HEK293 (cell line): ENCODE results near the gene XKR3.
"Not testable (repeated sequence)": the region's sequence is repeated elsewhere in the genome, so short reads cannot be mapped to it uniquely, and the experiment has no call there.

Experiments
- HOXC10 ChIP-seq: sonication (generic); formaldehyde crosslinking; IDR thresholded peaks from 2 replicates; pipeline ENCODE4 v1.8.1; 2023; ENCODE audit warnings: mild to moderate bottlenecking, missing genetic modification reagents
- TRIM28 ChIP-seq: IDR thresholded peaks from 2 replicates; pipeline ENCODE4 v1.6.1; 2011; ENCODE audit warnings: low read length, control low read depth, borderline replicate concordance
- YY1 ChIP-seq: fragments of 450-650 bp; formaldehyde crosslinking; IDR thresholded peaks from 2 replicates; pipeline ENCODE4 v1.5.1; 2018; ENCODE audit warnings: missing biosample characterization, missing genetic modification characterization
- ZNF274 ChIP-seq, 2 experiments: fragments of 200-500 bp in 1 of 2; fragments of 450-650 bp in 1 of 2; sonication (Bioruptor generic) in 1 of 2; formaldehyde crosslinking in 1 of 2; IDR thresholded peaks; 2 replicates each; pipeline versions ENCODE4 v1.5.1 to v1.6.1; 2014 to 2016; ENCODE audit warnings: borderline replicate concordance in 1 of 2, inconsistent platforms in 1 of 2, low read length in 1 of 2, missing biosample characterization in 1 of 2, missing genetic modification characterization in 1 of 2
- ZNF514 ChIP-seq: fragments of 450-650 bp; formaldehyde crosslinking; IDR thresholded peaks from 2 replicates; pipeline ENCODE4 v1.5.1; 2016; ENCODE audit warnings: missing biosample characterization, missing genetic modification characterization
- ZNF549 ChIP-seq: fragments of 450-650 bp; IDR thresholded peaks from 2 replicates; pipeline ENCODE4 v1.5.1; 2018; ENCODE audit warnings: missing biosample characterization, missing genetic modification characterization, mild to moderate bottlenecking, inconsistent platforms, moderate library complexity
- ZNF768 ChIP-seq: fragments of 450-650 bp; formaldehyde crosslinking; IDR thresholded peaks from 2 replicates; pipeline ENCODE4 v1.5.1; 2018; ENCODE audit warnings: missing biosample characterization, mild to moderate bottlenecking, missing genetic modification characterization
- TF ChIP-seq, protein P1 (sequence below): fragments of 450-650 bp; formaldehyde crosslinking; IDR thresholded peaks from 2 replicates; pipeline ENCODE4 v1.5.1; 2016; ENCODE audit warnings: missing biosample characterization, missing genetic modification characterization
- TF ChIP-seq, protein P2 (sequence below): fragments of 450-650 bp; formaldehyde crosslinking; IDR thresholded peaks from 2 replicates; pipeline ENCODE4 v1.5.1; 2016; ENCODE audit warnings: missing biosample characterization, missing genetic modification characterization
- TF ChIP-seq, protein P3 (sequence below): fragments of 450-650 bp; formaldehyde crosslinking; IDR thresholded peaks from 2 replicates; pipeline ENCODE4 v1.5.1; 2016; ENCODE audit warnings: missing biosample characterization, missing genetic modification characterization
- TF ChIP-seq, protein P4 (sequence below): fragments of 450-650 bp; formaldehyde crosslinking; IDR thresholded peaks from 2 replicates; pipeline ENCODE4 v1.5.1; 2016; ENCODE audit warnings: missing biosample characterization, missing genetic modification characterization

DNA sequence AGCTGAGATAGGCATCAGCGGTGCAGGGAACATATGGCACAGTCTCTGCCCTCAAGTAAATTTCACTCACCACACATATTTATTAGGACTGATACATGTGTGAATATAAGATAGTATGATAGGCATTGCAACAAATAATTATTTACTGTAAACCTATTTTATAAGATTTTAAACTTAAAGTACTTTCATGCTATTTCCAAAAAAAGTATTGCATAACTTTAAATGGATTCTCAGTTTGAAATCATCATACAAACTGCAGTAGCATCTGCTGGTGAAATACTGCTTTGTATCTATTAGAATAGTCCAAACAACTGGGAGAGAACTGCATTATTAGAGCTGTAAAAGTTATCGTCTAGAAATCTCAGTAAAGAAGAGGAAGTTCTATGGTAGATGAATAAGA lies 63.0 kb downstream of the XKR3 start:
- TF ChIP-seq, protein P1, sequence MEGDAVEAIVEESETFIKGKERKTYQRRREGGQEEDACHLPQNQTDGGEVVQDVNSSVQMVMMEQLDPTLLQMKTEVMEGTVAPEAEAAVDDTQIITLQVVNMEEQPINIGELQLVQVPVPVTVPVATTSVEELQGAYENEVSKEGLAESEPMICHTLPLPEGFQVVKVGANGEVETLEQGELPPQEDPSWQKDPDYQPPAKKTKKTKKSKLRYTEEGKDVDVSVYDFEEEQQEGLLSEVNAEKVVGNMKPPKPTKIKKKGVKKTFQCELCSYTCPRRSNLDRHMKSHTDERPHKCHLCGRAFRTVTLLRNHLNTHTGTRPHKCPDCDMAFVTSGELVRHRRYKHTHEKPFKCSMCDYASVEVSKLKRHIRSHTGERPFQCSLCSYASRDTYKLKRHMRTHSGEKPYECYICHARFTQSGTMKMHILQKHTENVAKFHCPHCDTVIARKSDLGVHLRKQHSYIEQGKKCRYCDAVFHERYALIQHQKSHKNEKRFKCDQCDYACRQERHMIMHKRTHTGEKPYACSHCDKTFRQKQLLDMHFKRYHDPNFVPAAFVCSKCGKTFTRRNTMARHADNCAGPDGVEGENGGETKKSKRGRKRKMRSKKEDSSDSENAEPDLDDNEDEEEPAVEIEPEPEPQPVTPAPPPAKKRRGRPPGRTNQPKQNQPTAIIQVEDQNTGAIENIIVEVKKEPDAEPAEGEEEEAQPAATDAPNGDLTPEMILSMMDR (tag by site-specific recombination): not testable (repeated sequence)
- TF ChIP-seq ZNF274 (IDR thresholded peaks at IDR 0.05; ENCODE audit: low read length); ZNF274 (tag by site-specific recombination; IDR thresholded peaks at IDR 0.05; ENCODE audit: borderline replicate concordance); ZNF549; YY1 (tag by site-specific recombination); HOXC10 (CRISPR knock-in tag); ZNF514; ZNF768 (tag by site-specific recombination); TRIM28: not testable (repeated sequence)
- TF ChIP-seq, protein P2, sequence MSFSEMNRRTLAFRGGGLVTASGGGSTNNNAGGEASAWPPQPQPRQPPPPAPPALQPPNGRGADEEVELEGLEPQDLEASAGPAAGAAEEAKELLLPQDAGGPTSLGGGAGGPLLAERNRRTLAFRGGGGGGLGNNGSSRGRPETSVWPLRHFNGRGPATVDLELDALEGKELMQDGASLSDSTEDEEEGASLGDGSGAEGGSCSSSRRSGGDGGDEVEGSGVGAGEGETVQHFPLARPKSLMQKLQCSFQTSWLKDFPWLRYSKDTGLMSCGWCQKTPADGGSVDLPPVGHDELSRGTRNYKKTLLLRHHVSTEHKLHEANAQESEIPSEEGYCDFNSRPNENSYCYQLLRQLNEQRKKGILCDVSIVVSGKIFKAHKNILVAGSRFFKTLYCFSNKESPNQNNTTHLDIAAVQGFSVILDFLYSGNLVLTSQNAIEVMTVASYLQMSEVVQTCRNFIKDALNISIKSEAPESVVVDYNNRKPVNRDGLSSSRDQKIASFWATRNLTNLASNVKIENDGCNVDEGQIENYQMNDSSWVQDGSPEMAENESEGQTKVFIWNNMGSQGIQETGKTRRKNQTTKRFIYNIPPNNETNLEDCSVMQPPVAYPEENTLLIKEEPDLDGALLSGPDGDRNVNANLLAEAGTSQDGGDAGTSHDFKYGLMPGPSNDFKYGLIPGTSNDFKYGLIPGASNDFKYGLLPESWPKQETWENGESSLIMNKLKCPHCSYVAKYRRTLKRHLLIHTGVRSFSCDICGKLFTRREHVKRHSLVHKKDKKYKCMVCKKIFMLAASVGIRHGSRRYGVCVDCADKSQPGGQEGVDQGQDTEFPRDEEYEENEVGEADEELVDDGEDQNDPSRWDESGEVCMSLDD (tag by site-specific recombination): not testable (repeated sequence)
- TF ChIP-seq, protein P3, sequence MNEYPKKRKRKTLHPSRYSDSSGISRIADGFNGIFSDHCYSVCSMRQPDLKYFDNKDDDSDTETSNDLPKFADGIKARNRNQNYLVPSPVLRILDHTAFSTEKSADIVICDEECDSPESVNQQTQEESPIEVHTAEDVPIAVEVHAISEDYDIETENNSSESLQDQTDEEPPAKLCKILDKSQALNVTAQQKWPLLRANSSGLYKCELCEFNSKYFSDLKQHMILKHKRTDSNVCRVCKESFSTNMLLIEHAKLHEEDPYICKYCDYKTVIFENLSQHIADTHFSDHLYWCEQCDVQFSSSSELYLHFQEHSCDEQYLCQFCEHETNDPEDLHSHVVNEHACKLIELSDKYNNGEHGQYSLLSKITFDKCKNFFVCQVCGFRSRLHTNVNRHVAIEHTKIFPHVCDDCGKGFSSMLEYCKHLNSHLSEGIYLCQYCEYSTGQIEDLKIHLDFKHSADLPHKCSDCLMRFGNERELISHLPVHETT (tag by site-specific recombination): not testable (repeated sequence)
- TF ChIP-seq, protein P4, sequence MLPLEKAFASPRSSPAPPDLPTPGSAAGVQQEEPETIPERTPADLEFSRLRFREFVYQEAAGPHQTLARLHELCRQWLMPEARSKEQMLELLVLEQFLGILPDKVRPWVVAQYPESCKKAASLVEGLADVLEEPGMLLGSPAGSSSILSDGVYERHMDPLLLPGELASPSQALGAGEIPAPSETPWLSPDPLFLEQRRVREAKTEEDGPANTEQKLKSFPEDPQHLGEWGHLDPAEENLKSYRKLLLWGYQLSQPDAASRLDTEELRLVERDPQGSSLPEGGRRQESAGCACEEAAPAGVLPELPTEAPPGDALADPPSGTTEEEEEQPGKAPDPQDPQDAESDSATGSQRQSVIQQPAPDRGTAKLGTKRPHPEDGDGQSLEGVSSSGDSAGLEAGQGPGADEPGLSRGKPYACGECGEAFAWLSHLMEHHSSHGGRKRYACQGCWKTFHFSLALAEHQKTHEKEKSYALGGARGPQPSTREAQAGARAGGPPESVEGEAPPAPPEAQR (tag by site-specific recombination): not testable (repeated sequence)
